Cardiac muscle cell (in vitro differentiated cells and primary cell): ENCODE results near the gene TCF7L1. TPM values are rescaled to one million over a fixed set of nuclear protein-coding genes. Genes with fewer than 3 reads are reported as not detected.
A peak's percentile ranks its signal among the peaks of the same experiment; 100 is the strongest.

ENCODE experiments used
- DNase-seq, 2 donors: peaks; one replicate each; pipeline versions ENCODE4 v3.0.0 to v3.0.0-alpha.2; 2010 to 2017; ENCODE audit warnings: low read depth in 1 of 2, low spot score in 1 of 2
- H3K27ac ChIP-seq: fragments of 200-600 bp; sonication (generic); 2 replicates; pipeline ENCODE4 v1.5.1; 2016
- H3K27me3 ChIP-seq: fragments of 200-600 bp; sonication (generic); 2 replicates; pipeline ENCODE4 v1.6.0; 2016; ENCODE audit warnings: control low read depth
- H3K36me3 ChIP-seq: fragments of 200-600 bp; sonication (generic); 2 replicates; pipeline ENCODE4 v1.5.1; 2016; ENCODE audit warnings: control low read depth
- H3K4me1 ChIP-seq: fragments of 200-600 bp; sonication (generic); 2 replicates; pipeline ENCODE4 v1.8.1; 2017; ENCODE audit warnings: low read depth, mild to moderate bottlenecking, mixed run types
- H3K4me3 ChIP-seq: fragments of 200-600 bp; sonication (generic); 2 replicates; pipeline ENCODE4 v1.5.1; 2016; ENCODE audit warnings: mild to moderate bottlenecking
- H3K9me3 ChIP-seq: fragments of 200-600 bp; sonication (generic); 2 replicates; pipeline ENCODE4 v1.5.1; 2017; ENCODE audit warnings: low read depth, mild to moderate bottlenecking, control low read depth
- polyA plus RNA-seq: library from polyadenylated mRNA; unstranded; fragments of >200 nt; fragmentation: Nextera tagmentation; extraction: Ambion mirVana; gene quantifications from 2 replicates; pipeline ENCODE4 v1.2.1, GENCODE V29; 2016
- total RNA-seq: library from RNA; depleted of rRNA; stranded (reverse); fragments of >200 nt; gene quantifications from 2 replicates; pipeline ENCODE4 v1.2.3, GENCODE V29; 2016
- TF ChIP-seq, protein P1 (sequence below): IDR thresholded peaks from 2 replicates; pipeline ENCODE4 v1.5.1; 2012; ENCODE audit warnings: low read depth, mild to moderate bottlenecking, low read length

Gene TCF7L1
- total and polyA plus RNA-seq, 2 experiments from 2014 or later, result 5.3 to 10.0 TPM

GRCh38 chr2:85257970-85258605, 124.9 kb downstream of the TCF7L1 start:
- TF ChIP-seq, protein P1, sequence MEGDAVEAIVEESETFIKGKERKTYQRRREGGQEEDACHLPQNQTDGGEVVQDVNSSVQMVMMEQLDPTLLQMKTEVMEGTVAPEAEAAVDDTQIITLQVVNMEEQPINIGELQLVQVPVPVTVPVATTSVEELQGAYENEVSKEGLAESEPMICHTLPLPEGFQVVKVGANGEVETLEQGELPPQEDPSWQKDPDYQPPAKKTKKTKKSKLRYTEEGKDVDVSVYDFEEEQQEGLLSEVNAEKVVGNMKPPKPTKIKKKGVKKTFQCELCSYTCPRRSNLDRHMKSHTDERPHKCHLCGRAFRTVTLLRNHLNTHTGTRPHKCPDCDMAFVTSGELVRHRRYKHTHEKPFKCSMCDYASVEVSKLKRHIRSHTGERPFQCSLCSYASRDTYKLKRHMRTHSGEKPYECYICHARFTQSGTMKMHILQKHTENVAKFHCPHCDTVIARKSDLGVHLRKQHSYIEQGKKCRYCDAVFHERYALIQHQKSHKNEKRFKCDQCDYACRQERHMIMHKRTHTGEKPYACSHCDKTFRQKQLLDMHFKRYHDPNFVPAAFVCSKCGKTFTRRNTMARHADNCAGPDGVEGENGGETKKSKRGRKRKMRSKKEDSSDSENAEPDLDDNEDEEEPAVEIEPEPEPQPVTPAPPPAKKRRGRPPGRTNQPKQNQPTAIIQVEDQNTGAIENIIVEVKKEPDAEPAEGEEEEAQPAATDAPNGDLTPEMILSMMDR, result no peak
- Histone ChIP-seq H3K9me3 (no peaks in the 10 kb centered on the region), H3K4me3 (no peak overlapping the region), H3K27ac (no peak overlapping the region), H3K4me1 (peaks cover 37% of the 10 kb centered on the region), H3K36me3 (no peaks in the 10 kb centered on the region), H3K27me3 (no peaks in the 10 kb centered on the region)
- peak in 1 of 2 donors; percentile 46 for DNase-seq

DNA sequence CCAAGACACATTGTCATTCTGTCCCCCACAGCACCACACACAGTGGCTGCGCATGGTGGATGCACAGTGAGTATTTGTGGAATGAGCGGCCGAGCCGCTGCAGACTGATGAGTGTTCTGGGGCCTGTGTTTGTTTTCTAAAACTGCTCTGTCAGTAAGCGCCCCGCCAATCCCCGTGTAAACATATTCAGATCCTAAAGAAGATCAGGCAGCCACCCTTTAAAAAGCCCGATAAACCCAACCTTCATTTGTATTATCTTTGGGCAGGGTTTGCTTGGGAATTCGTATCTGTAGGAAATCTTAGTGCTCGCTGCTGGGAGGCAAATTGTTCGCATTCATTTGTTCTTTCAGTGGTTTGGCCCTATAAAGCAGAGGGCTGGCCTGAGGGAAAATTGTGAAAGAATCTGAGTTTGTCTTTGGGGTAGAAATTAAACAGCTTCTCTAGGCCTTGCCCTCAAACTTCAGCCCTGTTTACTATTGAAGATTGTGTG, 126.0 kb downstream of the TCF7L1 start:
- DNase-seq, result peak in 1 of 2 donors; percentile 89
- Histone ChIP-seq H3K36me3 (no peaks in the 10 kb centered on the region), H3K27ac (peak overlapping the region; percentile 6), H3K27me3 (no peaks in the 10 kb centered on the region), H3K4me1 (peaks cover 32% of the 10 kb centered on the region), H3K4me3 (no peak overlapping the region), H3K9me3 (no peaks in the 10 kb centered on the region)
- TF ChIP-seq, protein P1, result no peak

GRCh38 chr2:85259879-85260278, 126.7 kb downstream of the TCF7L1 start:
- peaks cover 31% of the 10 kb centered on the region for H3K4me1 ChIP-seq
- no peaks in the 10 kb centered on the region for H3K27me3 ChIP-seq
- H3K27ac ChIP-seq, result no peak overlapping the region
- H3K9me3 ChIP-seq, result no peaks in the 10 kb centered on the region
- TF ChIP-seq, protein P1, result no peak
- H3K36me3 ChIP-seq, result no peaks in the 10 kb centered on the region
- H3K4me3 ChIP-seq, result no peak overlapping the region
- no peak for DNase-seq

DNA sequence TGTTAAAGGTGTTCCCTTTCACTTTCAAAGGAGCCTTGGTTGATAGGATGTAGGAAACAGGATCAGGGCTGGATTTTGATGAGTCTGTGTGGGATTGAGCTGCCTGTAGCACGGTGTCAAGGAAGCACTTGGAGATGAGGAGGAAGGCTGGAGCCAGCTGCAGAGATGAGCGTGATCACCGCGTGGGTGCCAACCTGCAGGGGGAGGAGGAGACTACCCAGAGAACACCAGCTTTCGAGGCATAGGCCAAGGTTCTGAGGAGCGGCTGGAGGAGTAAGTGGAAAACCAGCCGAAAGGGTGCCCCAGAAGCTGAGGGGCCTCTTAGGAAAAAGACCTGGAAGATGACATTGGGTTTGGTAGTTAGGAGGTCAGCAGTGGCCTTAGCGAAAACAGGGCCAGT, 130.4 kb downstream of the TCF7L1 start:
- TF ChIP-seq, protein P1, result no peak
- Histone ChIP-seq H3K4me1 (peaks cover 19% of the 10 kb centered on the region), H3K27ac (no peak overlapping the region), H3K36me3 (no peaks in the 10 kb centered on the region), H3K27me3 (no peaks in the 10 kb centered on the region), H3K4me3 (no peak overlapping the region), H3K9me3 (no peaks in the 10 kb centered on the region)
- no peak for DNase-seq

- Histone ChIP-seq H3K4me3 (no peak overlapping the region), H3K27ac (no peak overlapping the region), H3K27me3 (no peaks in the 10 kb centered on the region), H3K4me1 (peaks cover 13% of the 10 kb centered on the region), H3K9me3 (no peaks in the 10 kb centered on the region), H3K36me3 (no peaks in the 10 kb centered on the region)
- TF ChIP-seq, protein P1, result no peak
- DNase-seq, result peak; percentile 41 to 78
Observed at GRCh38 chr2:85264471-85264870, 131.3 kb downstream of the TCF7L1 start.
